Ovary (tissue), 3 donors: Measurements from ENCODE around the gene UBTD1.

ENCODE experiments used
- CTCF ChIP-seq, 3 donors: fragments of 450-650 bp in 2 of 3; fragments of 200-600 bp in 1 of 3; IDR thresholded peaks; one replicate each; pipeline versions ENCODE4 v1.5.1 to v1.8.0; 2016 to 2022; ENCODE audit warnings: antibody characterized with exemption in 3 of 3, mild to moderate bottlenecking in 1 of 3
- EP300 ChIP-seq: sonication (generic); formaldehyde crosslinking; IDR thresholded peaks from one replicate; pipeline ENCODE4 v1.6.1; 2017; ENCODE audit warnings: antibody characterized with exemption
- POLR2A ChIP-seq: fragments of 450-650 bp; IDR thresholded peaks from one replicate; pipeline ENCODE4 v1.6.1; 2017; ENCODE audit warnings: antibody characterized with exemption, mild to moderate bottlenecking, moderate library complexity
- donor health status: DM: no; HTN: no; CAD: no.

- no peak for TF ChIP-seq CTCF (IDR thresholded peaks at IDR 0.05)
- no peak for TF ChIP-seq EP300
- no peak for TF ChIP-seq POLR2A
These were observed 69.2 kb downstream of the UBTD1 start for GRCh38 chr10:97567891-97568290.
